Upper lobe of right lung (tissue), 1 donor: ENCODE results near the gene ABCG5. TPM values are rescaled to one million over a fixed set of nuclear protein-coding genes. Genes with fewer than 3 reads are reported as not detected.

ENCODE experiments used
- ATAC-seq: fragments of 200-7000 bp; cut with Tn5 transposase; one replicate; pipeline ENCODE4 v1.9.1; 2020; ENCODE audit warnings: mild to moderate bottlenecking, moderate library complexity
- DNase-seq: peaks from one replicate; pipeline ENCODE4 v3.0.0-alpha.2; 2020
- H3K27ac ChIP-seq: fragments of 200-600 bp; one replicate; pipeline ENCODE4 v1.8.0; 2022
- H3K27me3 ChIP-seq: fragments of 200-600 bp; one replicate; pipeline ENCODE4 v1.8.0; 2022; ENCODE audit warnings: mild to moderate bottlenecking
- H3K36me3 ChIP-seq: fragments of 200-600 bp; one replicate; pipeline ENCODE4 v1.8.0; 2022
- H3K4me1 ChIP-seq: fragments of 200-600 bp; one replicate; pipeline ENCODE4 v1.8.0; 2022
- H3K4me3 ChIP-seq: fragments of 200-600 bp; one replicate; pipeline ENCODE4 v1.8.0; 2022; ENCODE audit warnings: mild to moderate bottlenecking
- H3K9me3 ChIP-seq: fragments of 200-600 bp; one replicate; pipeline ENCODE4 v1.8.0; 2022
- intact Hi-C: fragments of 100-400 bp; cut with DNase I; formaldehyde crosslinking; loops from one replicate; pipeline ENCODE4 v1.11.0; 2022
- total RNA-seq: library from RNA; stranded (reverse); fragmentation: NEBNext Ultra II Directional; extraction: Animal tissue kit (Norgen Biotek cat#: 25700); gene quantifications from one replicate; pipeline ENCODE4 v1.2.1, GENCODE V29; 2021
- TF ChIP-seq, protein P1 (sequence below): fragments of 200-600 bp; IDR thresholded peaks from one replicate; pipeline ENCODE4 v1.8.0; 2022; ENCODE audit warnings: antibody characterized with exemption
- donor health status: DM: no; HTN: yes; CAD: no; lungs with severe emphysema.

The ABCG5 gene
- total RNA-seq, 1 donor from 2014 or later = not detected

DNA sequence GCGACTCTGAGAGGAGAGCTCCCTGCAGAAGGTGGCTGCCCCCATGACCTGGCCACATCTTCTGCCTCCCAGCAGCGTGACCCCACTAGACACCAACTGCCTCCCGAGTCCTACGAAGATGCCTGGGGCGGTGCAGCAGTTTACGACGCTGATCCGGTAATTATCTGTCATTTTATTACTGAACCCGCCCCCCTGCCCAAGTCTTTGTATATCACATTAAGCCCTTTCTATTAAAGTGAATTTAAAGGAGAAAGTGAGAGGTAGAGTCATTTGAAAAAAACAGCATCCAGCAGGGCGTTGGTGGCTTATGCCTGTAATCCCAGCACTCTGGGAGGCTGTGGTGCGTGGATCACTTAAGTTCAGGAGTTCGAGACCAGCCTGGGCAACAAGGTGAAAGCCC lies 33.5 kb upstream of the ABCG5 start:
- H3K36me3 ChIP-seq = no peaks in the 10 kb centered on the region
- no peak overlapping the region for H3K27ac ChIP-seq
- TF ChIP-seq, protein P1, sequence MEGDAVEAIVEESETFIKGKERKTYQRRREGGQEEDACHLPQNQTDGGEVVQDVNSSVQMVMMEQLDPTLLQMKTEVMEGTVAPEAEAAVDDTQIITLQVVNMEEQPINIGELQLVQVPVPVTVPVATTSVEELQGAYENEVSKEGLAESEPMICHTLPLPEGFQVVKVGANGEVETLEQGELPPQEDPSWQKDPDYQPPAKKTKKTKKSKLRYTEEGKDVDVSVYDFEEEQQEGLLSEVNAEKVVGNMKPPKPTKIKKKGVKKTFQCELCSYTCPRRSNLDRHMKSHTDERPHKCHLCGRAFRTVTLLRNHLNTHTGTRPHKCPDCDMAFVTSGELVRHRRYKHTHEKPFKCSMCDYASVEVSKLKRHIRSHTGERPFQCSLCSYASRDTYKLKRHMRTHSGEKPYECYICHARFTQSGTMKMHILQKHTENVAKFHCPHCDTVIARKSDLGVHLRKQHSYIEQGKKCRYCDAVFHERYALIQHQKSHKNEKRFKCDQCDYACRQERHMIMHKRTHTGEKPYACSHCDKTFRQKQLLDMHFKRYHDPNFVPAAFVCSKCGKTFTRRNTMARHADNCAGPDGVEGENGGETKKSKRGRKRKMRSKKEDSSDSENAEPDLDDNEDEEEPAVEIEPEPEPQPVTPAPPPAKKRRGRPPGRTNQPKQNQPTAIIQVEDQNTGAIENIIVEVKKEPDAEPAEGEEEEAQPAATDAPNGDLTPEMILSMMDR = no peak
- no peaks in the 10 kb centered on the region for H3K4me1 ChIP-seq
- intact Hi-C loops = no loop called here
- ATAC-seq = no peak
- DNase-seq = no peak
- H3K9me3 ChIP-seq = no peaks in the 10 kb centered on the region
- no peak overlapping the region for H3K4me3 ChIP-seq
- peaks cover 5% of the 10 kb centered on the region for H3K27me3 ChIP-seq

DNA sequence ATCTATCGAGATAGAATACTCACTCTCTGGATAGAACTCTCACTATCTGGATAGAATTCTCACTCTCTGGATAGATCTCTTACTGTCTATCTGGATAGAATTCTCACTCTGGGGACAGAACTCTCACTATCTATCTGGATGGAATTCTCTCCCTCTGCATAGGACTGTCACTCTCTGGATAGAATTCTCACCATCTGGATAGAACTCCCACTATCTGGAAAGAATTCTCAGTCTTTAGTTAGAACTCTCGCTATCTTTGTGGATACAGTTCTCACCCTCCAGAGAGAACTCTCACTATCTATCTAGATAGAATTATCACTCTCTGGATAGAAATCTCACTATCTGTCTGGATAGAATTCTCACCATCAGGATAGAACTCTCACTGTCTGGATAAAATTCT lies 16.7 kb upstream of the ABCG5 start:
- Histone ChIP-seq H3K27me3 (peaks cover 6% of the 10 kb centered on the region), H3K4me1 (no peaks in the 10 kb centered on the region), H3K4me3 (no peak overlapping the region), H3K9me3 (no peaks in the 10 kb centered on the region), H3K36me3 (no peaks in the 10 kb centered on the region), H3K27ac (no peak overlapping the region)
- TF ChIP-seq, protein P1 = no peak
- no peak for DNase-seq
- intact Hi-C loops = no loop called here
- no peak for ATAC-seq

DNA sequence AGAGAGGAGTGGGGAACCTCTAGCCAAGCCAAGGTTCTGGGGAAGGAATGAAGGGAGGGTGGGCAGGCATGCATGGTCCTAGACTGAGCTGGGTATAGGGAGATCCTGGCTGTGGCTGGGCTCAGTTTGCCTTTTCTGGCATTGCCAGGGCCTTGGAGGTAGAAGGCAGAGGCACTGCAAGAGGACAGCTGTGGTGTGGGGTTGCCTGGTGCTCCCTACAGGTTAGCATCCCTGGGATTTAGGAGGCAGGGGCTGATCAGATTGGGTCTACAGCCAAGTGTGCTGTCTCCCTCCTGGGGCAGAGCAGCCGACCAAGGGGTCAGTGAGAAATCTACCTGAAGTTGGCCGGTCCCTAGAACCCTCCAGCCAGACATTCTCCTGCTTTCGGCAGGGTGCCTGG lies 16.0 kb upstream of the ABCG5 start:
- Histone ChIP-seq H3K9me3 (no peaks in the 10 kb centered on the region), H3K4me3 (no peak overlapping the region), H3K36me3 (no peaks in the 10 kb centered on the region), H3K27me3 (no peaks in the 10 kb centered on the region), H3K4me1 (no peaks in the 10 kb centered on the region), H3K27ac (no peak overlapping the region)
- intact Hi-C loops = no loop called here
- DNase-seq (no peak), ATAC-seq (no peak)
- TF ChIP-seq, protein P1 = no peak

DNA sequence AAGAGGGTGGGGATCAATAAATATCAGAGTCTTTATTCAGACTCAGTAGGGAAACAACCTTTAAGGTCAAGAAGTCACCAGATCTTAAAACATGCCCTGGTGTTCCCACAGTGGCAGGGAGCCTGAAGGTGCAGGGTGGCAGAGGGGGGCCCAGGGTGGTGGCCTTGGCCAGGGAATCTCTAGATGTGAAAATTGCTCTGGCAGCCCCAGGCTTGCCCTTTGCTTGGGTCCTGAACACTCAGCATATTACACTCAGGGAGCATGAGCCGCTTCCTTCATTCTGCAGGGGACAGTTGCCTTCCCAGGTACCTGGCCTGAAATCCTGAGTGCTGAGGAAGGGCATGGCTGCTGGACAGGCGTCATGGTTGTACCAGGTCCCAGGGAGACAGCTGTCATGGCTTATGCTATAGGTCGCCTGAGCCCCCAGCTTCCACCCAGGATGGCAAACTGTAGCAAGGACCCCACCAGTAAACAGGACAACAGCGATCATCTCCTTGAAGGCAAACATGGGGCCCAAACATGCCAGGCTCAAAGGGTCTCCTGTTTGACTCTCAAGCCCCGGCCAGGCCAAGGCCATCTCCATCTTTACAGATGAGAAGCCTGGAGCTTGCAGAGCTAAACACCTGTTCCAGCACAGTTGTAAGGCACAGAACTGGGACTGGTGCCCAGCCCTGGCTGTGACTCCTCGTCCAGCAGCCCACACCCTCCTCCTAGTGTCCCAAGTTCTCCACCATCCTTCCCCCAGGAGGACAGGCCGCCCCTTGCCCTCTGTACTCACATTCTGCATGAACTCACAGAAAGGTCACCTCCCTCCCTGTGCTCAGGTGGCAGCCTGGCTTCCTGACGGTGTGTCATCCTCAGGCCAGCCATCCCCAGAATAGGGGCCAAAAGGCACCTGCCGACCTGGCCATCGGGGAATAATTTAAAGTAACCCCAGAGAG lies 14.8 kb upstream of the ABCG5 start:
- ATAC-seq (no peak), DNase-seq (no peak)
- Histone ChIP-seq H3K27ac (no peak overlapping the region), H3K9me3 (no peaks in the 10 kb centered on the region), H3K36me3 (no peaks in the 10 kb centered on the region), H3K27me3 (no peaks in the 10 kb centered on the region), H3K4me1 (no peaks in the 10 kb centered on the region), H3K4me3 (no peak overlapping the region)
- intact Hi-C loops = no loop called here
- TF ChIP-seq, protein P1 = no peak

DNA sequence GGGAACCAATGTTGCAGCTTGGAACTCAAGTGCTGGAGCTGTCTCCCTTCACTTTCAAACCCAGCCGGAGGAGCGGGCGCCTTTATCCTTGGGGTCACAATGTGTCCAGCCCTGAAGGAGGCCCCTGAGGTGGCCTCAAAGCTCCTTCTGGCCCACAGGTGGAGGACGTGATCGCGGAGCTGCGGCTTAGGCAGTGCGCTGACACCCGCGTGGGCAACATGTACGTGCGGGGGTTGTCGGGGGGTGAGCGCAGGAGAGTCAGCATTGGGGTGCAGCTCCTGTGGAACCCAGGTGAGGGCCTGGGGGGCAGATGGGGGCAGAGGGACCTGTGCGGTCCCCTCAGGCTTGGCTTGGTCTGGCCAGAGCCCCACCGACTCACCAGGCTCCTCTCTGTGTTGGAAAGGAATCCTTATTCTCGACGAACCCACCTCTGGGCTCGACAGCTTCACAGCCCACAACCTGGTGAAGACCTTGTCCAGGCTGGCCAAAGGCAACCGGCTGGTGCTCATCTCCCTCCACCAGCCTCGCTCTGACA lies 13.6 kb upstream of the ABCG5 start:
- no peaks in the 10 kb centered on the region for H3K27me3 ChIP-seq
- ATAC-seq = peak; percentile 16
- H3K4me1 ChIP-seq = no peaks in the 10 kb centered on the region
- no peak overlapping the region for H3K27ac ChIP-seq
- H3K9me3 ChIP-seq = no peaks in the 10 kb centered on the region
- DNase-seq = no peak
- intact Hi-C loops = no loop called here
- H3K36me3 ChIP-seq = no peaks in the 10 kb centered on the region
- TF ChIP-seq, protein P1 = no peak
- H3K4me3 ChIP-seq = no peak overlapping the region
